Midbrain (tissue), 1 donor: ENCODE data around the gene IL22RA1.

ENCODE experiments used
- DNase-seq: peaks from one replicate; lab custom pipeline; 2025; lab: John Stamatoyannopoulos, UW

The IL22RA1 gene

GRCh38 chr1:24097663-24098062 is 45.3 kb downstream of the IL22RA1 start:
- DNase-seq, result no peak

- no peak for DNase-seq
Observed at GRCh38 chr1:24096739-24097103, 46.2 kb downstream of the IL22RA1 start.

DNA sequence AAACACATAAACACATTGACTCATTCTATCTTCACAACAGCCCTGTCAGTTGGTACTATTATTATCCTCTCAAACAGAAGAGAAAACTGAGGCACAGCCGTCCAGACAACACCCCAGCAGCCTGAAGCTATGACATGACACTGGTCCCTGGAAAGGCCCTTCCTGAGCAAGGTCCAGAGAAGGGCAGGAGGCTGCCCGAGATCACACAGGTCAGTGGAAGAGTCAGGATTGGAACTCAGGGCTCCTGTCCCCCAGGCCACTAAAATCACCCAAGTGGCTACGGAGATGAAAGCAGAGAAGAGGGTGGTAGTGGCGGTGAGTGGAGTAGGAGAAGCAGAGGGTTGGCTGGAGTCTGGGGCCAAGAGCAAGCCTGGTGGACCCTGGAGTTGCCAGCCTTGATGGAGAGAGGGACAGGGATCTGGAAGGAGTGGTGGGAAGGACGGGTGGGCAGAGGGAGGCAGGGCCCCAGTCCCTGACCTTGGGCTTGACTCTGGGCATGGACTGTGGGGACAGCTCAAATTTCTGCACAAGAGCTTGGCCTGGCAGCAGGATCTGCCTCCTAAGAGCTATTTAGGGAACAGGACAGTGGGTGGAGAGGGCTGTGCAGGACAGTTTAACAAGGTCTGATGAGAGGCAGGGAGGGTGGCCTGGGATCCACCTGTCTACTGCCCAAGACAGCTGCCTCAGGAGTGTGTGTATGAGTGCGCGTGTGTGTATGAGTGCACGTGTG is 46.8 kb downstream of the IL22RA1 start:
- no peak for DNase-seq

GRCh38 chr1:24095140-24095859 is 47.6 kb downstream of the IL22RA1 start:
- DNase-seq, result no peak

- DNase-seq, result no peak
Observed at GRCh38 chr1:24094554-24094953, 48.4 kb downstream of the IL22RA1 start.

DNA sequence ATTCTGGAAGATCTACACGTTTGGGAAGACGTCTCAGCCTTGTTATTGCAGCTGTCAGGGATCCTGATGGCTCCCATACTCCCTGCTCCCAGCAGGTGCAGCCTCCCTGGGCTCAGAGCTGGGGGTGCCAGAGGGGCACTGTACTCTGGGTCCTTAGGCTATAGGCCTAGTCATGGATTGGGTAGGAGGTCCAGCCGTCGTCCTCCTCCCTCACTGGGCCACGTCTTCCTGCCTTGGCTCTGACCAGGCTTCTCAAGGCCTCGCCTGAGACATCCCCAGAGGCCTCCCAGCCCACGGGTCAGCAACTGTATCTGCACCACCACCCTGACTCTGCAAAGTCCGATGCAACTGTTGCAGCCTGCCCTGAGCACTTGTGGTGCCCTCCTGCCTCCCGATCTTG is 49.2 kb downstream of the IL22RA1 start:
- DNase-seq, result no peak

DNA sequence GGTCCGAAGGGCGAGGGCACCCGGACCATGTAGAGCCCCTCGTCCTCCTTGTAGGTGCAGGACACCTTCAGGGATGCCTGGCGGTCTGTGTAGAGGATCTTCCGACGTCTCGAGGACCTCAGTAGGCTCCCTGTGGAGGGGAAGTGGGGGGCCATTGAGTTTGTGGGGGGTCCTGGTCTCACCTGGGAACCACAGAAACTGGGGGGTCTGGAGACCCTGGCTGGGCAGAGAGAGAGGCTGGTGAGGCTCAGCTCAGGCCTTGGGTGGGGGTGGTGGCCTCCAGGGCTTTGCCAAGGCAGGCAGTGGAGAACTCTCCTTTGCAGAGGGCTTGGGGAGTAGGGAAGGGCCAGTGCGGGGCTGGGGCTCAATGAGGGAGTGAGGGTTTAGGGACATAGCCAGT is 50.0 kb downstream of the IL22RA1 start:
- no peak for DNase-seq

- no peak for DNase-seq
Observed at GRCh38 chr1:24091971-24092482, 50.9 kb downstream of the IL22RA1 start.

- DNase-seq, result no peak
Observed at GRCh38 chr1:24090736-24091135, 52.2 kb downstream of the IL22RA1 start.

GRCh38 chr1:24089743-24090555 is 53.0 kb downstream of the IL22RA1 start:
- no peak for DNase-seq

GRCh38 chr1:24089027-24089742 is 53.8 kb downstream of the IL22RA1 start:
- DNase-seq, result no peak

DNA sequence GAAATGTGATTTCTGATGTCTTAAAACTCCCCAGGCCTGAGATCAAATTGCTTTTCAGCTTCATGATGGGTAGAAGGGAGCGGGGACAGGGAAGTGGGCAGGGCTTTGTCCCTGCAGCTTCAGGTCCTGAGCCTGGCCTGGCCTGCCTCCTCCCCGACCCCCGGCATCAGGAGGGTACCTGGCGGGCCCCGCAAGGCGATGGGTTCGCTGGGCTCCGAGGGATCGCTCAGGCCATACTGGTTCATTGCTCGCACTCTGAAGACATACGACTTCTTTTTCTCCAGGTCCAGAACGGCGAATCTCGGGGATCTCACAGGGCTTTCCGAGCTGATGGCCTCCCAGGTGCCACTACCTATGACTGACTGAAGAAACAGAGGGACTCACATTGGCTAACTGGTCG is 56.5 kb downstream of the IL22RA1 start:
- DNase-seq, result no peak

GRCh38 chr1:24085546-24085945 is 57.4 kb downstream of the IL22RA1 start:
- DNase-seq, result no peak

DNA sequence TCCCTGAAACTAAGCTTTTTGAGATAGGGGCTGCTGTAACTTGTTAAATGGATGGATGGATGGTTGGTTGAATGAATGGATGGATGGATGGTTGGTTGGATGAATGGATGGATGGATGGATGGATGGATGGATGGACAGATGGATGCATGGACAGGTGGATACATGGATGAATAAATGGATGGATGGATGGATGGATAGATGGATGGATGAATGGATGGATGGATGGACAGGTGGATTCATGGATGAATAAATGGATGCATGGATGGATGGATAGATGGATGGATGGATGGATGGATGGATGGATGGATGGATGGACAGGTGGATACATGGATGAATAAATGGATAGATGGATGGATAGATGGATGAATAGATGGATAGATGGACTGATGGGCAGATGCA is 57.9 kb downstream of the IL22RA1 start:
- no peak for DNase-seq

GRCh38 chr1:24084050-24084449 is 58.9 kb downstream of the IL22RA1 start:
- no peak for DNase-seq

- DNase-seq, result no peak
Observed at GRCh38 chr1:24082372-24082771, 60.6 kb downstream of the IL22RA1 start.

GRCh38 chr1:24081190-24081589 is 61.8 kb downstream of the IL22RA1 start:
- DNase-seq, result no peak

DNA sequence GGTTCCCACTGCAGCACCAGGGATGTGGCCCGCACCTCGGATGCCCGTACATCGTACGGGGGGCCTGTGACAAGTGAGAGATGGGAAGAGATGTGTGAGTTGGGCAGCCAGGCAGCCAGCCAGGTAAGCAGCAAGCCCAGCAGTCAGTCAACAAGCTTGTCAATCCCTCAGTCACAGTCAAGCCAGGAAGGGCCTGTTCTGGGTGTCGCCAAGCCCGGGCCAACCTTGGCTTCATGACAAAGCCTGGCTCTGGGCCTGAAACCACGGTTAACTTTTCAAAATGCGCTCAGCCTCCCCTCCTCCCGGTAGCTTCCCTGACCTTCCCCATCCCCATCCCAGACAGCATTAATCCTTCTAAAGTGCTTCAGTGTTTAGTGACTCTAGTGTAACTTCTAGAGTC is 62.8 kb downstream of the IL22RA1 start:
- no peak for DNase-seq

- DNase-seq, result no peak
Observed at GRCh38 chr1:24077278-24077978, 65.5 kb downstream of the IL22RA1 start.

DNA sequence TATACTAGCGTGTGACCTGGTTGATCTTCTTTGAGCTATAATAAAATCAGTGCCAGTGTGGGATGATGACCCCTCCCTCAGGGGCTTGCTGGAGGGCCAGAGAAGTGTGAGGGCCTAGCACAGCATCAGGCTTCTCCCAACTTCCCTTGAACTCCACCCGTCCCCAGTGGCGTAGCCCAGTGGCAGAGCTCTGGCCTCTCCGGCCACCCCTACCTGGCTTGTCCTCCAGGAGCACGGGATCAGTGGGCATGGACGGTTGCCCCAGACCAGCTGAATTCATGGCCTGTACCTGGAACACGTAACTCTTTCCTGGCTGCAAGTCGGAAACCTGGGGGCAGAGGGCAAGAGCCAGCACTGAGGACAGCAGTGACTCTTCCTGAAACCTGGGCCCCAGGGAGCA is 67.0 kb downstream of the IL22RA1 start:
- no peak for DNase-seq

GRCh38 chr1:24075590-24075854 is 67.4 kb downstream of the IL22RA1 start:
- no peak for DNase-seq
